ENCODE data around the gene PLEKHM2.

- TF ChIP-seq, protein P1, sequence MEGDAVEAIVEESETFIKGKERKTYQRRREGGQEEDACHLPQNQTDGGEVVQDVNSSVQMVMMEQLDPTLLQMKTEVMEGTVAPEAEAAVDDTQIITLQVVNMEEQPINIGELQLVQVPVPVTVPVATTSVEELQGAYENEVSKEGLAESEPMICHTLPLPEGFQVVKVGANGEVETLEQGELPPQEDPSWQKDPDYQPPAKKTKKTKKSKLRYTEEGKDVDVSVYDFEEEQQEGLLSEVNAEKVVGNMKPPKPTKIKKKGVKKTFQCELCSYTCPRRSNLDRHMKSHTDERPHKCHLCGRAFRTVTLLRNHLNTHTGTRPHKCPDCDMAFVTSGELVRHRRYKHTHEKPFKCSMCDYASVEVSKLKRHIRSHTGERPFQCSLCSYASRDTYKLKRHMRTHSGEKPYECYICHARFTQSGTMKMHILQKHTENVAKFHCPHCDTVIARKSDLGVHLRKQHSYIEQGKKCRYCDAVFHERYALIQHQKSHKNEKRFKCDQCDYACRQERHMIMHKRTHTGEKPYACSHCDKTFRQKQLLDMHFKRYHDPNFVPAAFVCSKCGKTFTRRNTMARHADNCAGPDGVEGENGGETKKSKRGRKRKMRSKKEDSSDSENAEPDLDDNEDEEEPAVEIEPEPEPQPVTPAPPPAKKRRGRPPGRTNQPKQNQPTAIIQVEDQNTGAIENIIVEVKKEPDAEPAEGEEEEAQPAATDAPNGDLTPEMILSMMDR (IDR thresholded peaks at IDR 0.05) = no peak
- no peak for TF ChIP-seq NFYB (CRISPR knock-in tag; conservative IDR thresholded peaks at IDR 0.05; ENCODE audit: low read depth)
- no peak for TF ChIP-seq ATF6 (CRISPR knock-in tag; IDR thresholded peaks at IDR 0.05)
- TF ChIP-seq ZNF396 (CRISPR knock-in tag; IDR thresholded peaks at IDR 0.05; ENCODE audit: borderline replicate concordance) = no peak
- no peak for TF ChIP-seq GABPB1 (CRISPR knock-in tag; IDR thresholded peaks at IDR 0.05)
- TF ChIP-seq PREB (CRISPR knock-in tag; IDR thresholded peaks at IDR 0.05; ENCODE audit: borderline replicate concordance) = no peak
- no peak for TF ChIP-seq NR2C2 (CRISPR knock-in tag; IDR thresholded peaks at IDR 0.05)
- no peak for TF ChIP-seq ZNF317 (CRISPR knock-in tag; IDR thresholded peaks at IDR 0.05; ENCODE audit: borderline replicate concordance, low read depth)
- no peak for TF ChIP-seq E2F5 (CRISPR knock-in tag; IDR thresholded peaks at IDR 0.05)
- TF ChIP-seq, protein P2, sequence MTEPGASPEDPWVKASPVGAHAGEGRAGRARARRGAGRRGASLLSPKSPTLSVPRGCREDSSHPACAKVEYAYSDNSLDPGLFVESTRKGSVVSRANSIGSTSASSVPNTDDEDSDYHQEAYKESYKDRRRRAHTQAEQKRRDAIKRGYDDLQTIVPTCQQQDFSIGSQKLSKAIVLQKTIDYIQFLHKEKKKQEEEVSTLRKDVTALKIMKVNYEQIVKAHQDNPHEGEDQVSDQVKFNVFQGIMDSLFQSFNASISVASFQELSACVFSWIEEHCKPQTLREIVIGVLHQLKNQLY (CRISPR knock-in tag; IDR thresholded peaks at IDR 0.05) = no peak
These were observed 4.0 kb upstream of the PLEKHM2 start for GRCh38 chr1:15680131-15680530.

Data from WTC11 (cell line).